Right cardiac atrium (tissue), 5 donors: ENCODE measurements around the gene EFHD1. TPM values are rescaled to one million over a fixed set of nuclear protein-coding genes. Genes with fewer than 3 reads are reported as not detected.
A peak's percentile ranks its signal among the peaks of the same experiment; 100 is the strongest.

Experiments
- ATAC-seq, 2 donors: fragments of 200-7000 bp; cut with Tn5 transposase; one replicate each; pipeline versions ENCODE4 v1.8.0 to v1.9.1; 2020; ENCODE audit warnings: moderate library complexity in 2 of 2, mild to moderate bottlenecking in 1 of 2
- DNase-seq, 3 donors: peaks; one replicate each; pipeline ENCODE4 v3.0.0-alpha.2; 2020
- H3K27ac ChIP-seq: one replicate; pipeline ENCODE4 v1.5.1; 2013; ENCODE audit warnings: mild to moderate bottlenecking, low read length, control low read depth, moderate library complexity
- H3K27me3 ChIP-seq: one replicate; pipeline ENCODE4 v1.6.1; 2013; ENCODE audit not compliant: control insufficient read depth, insufficient read depth
- H3K4me1 ChIP-seq: one replicate; pipeline ENCODE4 v1.6.1; 2013; ENCODE audit warnings: low read length; ENCODE audit not compliant: control insufficient read depth, insufficient read depth
- H3K4me3 ChIP-seq: one replicate; pipeline ENCODE4 v1.5.1; 2013; ENCODE audit warnings: low read length, control low read depth
- H3K9me3 ChIP-seq: one replicate; pipeline ENCODE4 v1.6.1; 2013; ENCODE audit warnings: low read length; ENCODE audit not compliant: control insufficient read depth
- WGBS: extraction: QIAGEN DNeasy Blood & Tissue Kit; methylation state at CpG from one replicate; pipeline ENCODE4 v1.1.7; 2013; 5-methylcytosine and 5-hydroxymethylcytosine counted together
- intact Hi-C, 4 donors: fragments of 100-400 bp; cut with DNase I; formaldehyde crosslinking; loops; one replicate each; pipeline versions ENCODE4 v1.11.0 to v1.14.0; 2022 to 2023
- polyA plus RNA-seq: library from polyadenylated mRNA; stranded (reverse); fragments of 200-250 nt; gene quantifications from one replicate; pipeline ENCODE4 v1.2.3, GENCODE V29; 2013
- total RNA-seq, 4 donors: library from RNA; stranded (reverse); fragmentation: NEBNext Ultra II Directional; extraction: Animal tissue kit (Norgen Biotek cat#: 25700); gene quantifications; one replicate each; pipeline ENCODE4 v1.2.1, GENCODE V29; 2021
- donor health status: healthy with polysubstance abuse.
- donor health status: DM: no; HTN: yes; CAD: no.
- donor health status: DM: no; HTN: no; CAD: no.
- donor health status: DM: no; HTN: yes; CAD: no; lungs with severe emphysema.
- donor health status: DM: yes; HTN: yes; CAD: no.

Gene EFHD1
- total and polyA plus RNA-seq, 5 donors = 6.4 to 14.7 (median 10.8) TPM

GRCh38 chr2:232598293-232598692 lies 35.1 kb upstream of the EFHD1 start:
- Histone ChIP-seq H3K4me1 (no peaks in the 10 kb centered on the region), H3K27me3 (no peaks in the 10 kb centered on the region), H3K27ac (no peak overlapping the region), H3K9me3 (no peaks in the 10 kb centered on the region), H3K4me3 (no peak overlapping the region)
- WGBS = 84% methylated on average over 4 of the region's 4 CpGs
- ATAC-seq (no peak), DNase-seq (no peak)
- intact Hi-C loops = no loop called here

DNA sequence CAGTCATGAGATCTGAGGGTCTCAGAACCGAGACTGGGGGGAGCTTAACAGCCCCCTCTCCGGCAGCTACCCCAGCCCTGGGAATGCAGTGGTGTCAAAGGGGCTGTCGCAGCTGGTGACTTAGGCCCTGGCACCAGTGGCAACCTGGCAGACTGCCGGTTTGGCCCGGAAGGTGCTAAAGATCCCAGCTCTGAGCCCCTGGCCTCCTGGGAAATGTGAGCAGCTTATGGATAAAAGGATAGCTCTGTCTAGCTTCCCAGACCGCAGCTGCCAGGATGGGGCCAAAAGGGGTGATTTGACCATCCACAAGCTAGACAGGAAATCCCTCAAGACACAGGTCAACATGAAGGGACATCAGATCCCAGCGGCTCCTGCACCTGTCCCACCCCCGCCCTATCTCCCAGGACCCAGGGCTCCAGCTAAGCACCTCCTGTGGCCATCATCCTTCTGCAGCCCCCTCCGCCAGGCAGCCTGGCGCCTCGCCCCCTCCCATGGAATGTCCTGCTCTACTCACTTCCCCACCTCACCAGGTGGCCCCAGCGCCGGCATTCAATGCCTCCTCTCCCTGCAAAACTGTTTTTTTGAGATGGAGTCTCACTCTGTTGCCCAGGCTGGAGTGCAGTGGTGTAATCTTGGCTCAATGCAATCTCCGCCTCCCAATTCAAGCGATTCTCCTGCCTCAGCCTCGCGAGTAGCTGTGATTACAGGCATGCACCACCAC lies 33.2 kb upstream of the EFHD1 start:
- Histone ChIP-seq H3K27ac (no peak overlapping the region), H3K27me3 (no peaks in the 10 kb centered on the region), H3K4me1 (no peaks in the 10 kb centered on the region), H3K9me3 (no peaks in the 10 kb centered on the region), H3K4me3 (no peak overlapping the region)
- ATAC-seq (peak; percentile 12), DNase-seq (peak in 1 of 3 donors; percentile 52)
- intact Hi-C loops = loop anchor here in 2 of 4 donors (10.0 kb wide), 1 partner anchor 65 kb away; no protein-coding TSS in a partner anchor
- 81% methylated on average over 17 of the region's 17 CpGs for WGBS

- Histone ChIP-seq H3K27ac (no peak overlapping the region), H3K4me1 (no peaks in the 10 kb centered on the region), H3K9me3 (no peaks in the 10 kb centered on the region), H3K4me3 (no peak overlapping the region), H3K27me3 (no peaks in the 10 kb centered on the region)
- DNase-seq = no peak
- intact Hi-C loops = loop anchor here in 2 of 4 donors (10.0 kb wide), 1 partner anchor 62 kb away; no protein-coding TSS in a partner anchor
- WGBS = 76% methylated on average over 3 of the region's 3 CpGs
- no peak for ATAC-seq
Observed at GRCh38 chr2:232603283-232603682, 30.1 kb upstream of the EFHD1 start.

DNA sequence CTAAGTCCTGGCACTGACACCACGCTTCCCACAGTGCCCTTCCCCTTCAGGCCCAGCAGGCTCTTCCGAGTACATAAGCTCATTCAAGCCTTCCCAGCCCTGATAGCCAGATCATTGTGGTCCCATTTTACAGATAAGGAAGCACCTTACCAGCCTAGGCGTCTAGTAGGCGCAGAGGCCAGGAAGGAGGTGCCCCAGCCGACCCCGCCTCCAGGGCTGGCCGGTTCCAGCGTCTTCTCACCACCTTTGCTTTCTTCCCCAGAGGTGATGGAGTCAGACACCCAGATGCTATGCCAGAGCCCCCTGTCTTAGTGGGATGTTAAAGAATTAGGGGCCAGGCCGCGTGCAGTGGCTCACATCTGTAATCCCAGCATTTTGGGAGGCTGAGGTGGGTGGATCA lies 28.9 kb upstream of the EFHD1 start:
- WGBS = 95% methylated on average over 10 of the region's 10 CpGs
- intact Hi-C loops = loop anchor here in 2 of 4 donors (10.0 kb wide), 1 partner anchor 60 kb away; no protein-coding TSS in a partner anchor
- ATAC-seq (no peak), DNase-seq (no peak)
- no peaks in the 10 kb centered on the region for H3K27me3 ChIP-seq
- no peaks in the 10 kb centered on the region for H3K4me1 ChIP-seq
- H3K4me3 ChIP-seq = no peak overlapping the region
- no peak overlapping the region for H3K27ac ChIP-seq
- H3K9me3 ChIP-seq = no peaks in the 10 kb centered on the region

GRCh38 chr2:232607011-232607410 lies 26.4 kb upstream of the EFHD1 start:
- DNase-seq = no peak
- Histone ChIP-seq H3K27me3 (no peaks in the 10 kb centered on the region), H3K27ac (no peak overlapping the region), H3K9me3 (no peaks in the 10 kb centered on the region), H3K4me1 (no peaks in the 10 kb centered on the region), H3K4me3 (no peak overlapping the region)
- WGBS = 88% methylated on average over 17 of the region's 17 CpGs
- intact Hi-C loops = loop anchor here in 2 of 4 donors (10.0 kb wide), 1 partner anchor 58 kb away; no protein-coding TSS in a partner anchor
- ATAC-seq = no peak

DNA sequence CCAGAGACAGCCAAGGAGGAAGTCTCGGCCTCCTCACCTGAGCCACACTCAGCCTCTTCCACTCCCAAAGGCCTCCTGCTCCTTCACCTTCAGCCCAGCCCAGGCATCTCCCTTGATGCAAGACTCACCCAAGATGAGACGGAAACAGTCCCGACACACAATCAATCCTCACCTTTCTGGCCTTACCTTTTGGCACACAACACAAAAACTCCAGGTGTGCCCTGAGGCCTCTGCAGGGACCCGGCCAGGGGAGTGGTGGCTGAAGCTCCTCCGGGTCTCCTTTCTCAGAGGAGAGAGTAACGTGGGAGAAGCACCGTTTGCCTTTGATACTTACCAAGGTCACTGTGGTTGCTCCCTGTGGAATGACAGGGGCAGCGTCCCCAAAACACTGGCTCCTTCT lies 23.8 kb upstream of the EFHD1 start:
- Histone ChIP-seq H3K27me3 (no peaks in the 10 kb centered on the region), H3K4me3 (no peak overlapping the region), H3K4me1 (no peaks in the 10 kb centered on the region), H3K9me3 (no peaks in the 10 kb centered on the region), H3K27ac (no peak overlapping the region)
- WGBS = 88% methylated on average over 8 of the region's 8 CpGs
- DNase-seq = no peak
- intact Hi-C loops = loop anchor here in 3 of 4 donors (10.0 kb wide), 2 partner anchors 55 to 645 kb away; partner anchors contain the start of gene ATG16L1 (in 1 of the 3)
- ATAC-seq = no peak

DNA sequence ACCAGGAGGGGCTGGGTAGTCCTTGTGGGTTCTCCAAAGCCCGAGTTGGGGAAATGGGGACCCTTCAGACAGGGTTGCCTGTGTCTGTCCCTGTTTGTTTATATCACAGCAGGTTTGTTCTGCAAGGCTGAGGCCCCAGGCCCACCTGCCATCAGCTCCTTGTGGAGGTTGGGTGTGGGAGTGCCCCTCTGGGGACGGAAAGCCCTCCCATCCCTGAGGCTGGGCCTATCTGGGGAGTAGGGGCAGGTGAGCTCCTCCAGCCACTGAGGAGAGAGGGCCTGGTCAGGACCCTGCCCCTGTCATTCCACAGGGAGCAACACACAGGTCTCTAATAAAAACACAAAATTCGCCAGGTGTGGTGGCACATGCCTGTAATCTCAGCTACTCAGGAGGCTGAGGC lies 23.3 kb upstream of the EFHD1 start:
- Histone ChIP-seq H3K27me3 (no peaks in the 10 kb centered on the region), H3K4me3 (no peak overlapping the region), H3K4me1 (no peaks in the 10 kb centered on the region), H3K9me3 (no peaks in the 10 kb centered on the region), H3K27ac (no peak overlapping the region)
- 81% methylated on average over 3 of the region's 3 CpGs for WGBS
- no peak for DNase-seq
- intact Hi-C loops = loop anchor here in 2 of 4 donors (10.0 kb wide), 2 partner anchors 55 to 645 kb away; partner anchors contain the start of gene ATG16L1 (in 1 of the 2)
- ATAC-seq = no peak

- no peaks in the 10 kb centered on the region for H3K4me1 ChIP-seq
- no peaks in the 10 kb centered on the region for H3K9me3 ChIP-seq
- H3K27me3 ChIP-seq = no peaks in the 10 kb centered on the region
- ATAC-seq (no peak), DNase-seq (no peak)
- 79% methylated on average over 6 of the region's 6 CpGs for WGBS
- H3K4me3 ChIP-seq = no peak overlapping the region
- no peak overlapping the region for H3K27ac ChIP-seq
- intact Hi-C loops = loop anchor here in 2 of 4 donors (10.0 kb wide), 2 partner anchors 54 to 644 kb away; partner anchors contain the start of gene ATG16L1 (in 1 of the 2)
Observed at GRCh38 chr2:232611061-232611460, 22.3 kb upstream of the EFHD1 start.

GRCh38 chr2:232611559-232612218 lies 21.7 kb upstream of the EFHD1 start:
- intact Hi-C loops = loop anchor here in 2 of 4 donors (10.0 kb wide), 2 partner anchors 53 to 643 kb away; partner anchors contain the start of gene ATG16L1 (in 1 of the 2)
- no peaks in the 10 kb centered on the region for H3K4me1 ChIP-seq
- DNase-seq (peak; percentile 58 to 86 (median 84)), ATAC-seq (peak; percentile 33 to 65)
- no peaks in the 10 kb centered on the region for H3K27me3 ChIP-seq
- no peak overlapping the region for H3K27ac ChIP-seq
- H3K9me3 ChIP-seq = no peaks in the 10 kb centered on the region
- H3K4me3 ChIP-seq = no peak overlapping the region
- WGBS = 42% methylated on average over 9 of the region's 9 CpGs

DNA sequence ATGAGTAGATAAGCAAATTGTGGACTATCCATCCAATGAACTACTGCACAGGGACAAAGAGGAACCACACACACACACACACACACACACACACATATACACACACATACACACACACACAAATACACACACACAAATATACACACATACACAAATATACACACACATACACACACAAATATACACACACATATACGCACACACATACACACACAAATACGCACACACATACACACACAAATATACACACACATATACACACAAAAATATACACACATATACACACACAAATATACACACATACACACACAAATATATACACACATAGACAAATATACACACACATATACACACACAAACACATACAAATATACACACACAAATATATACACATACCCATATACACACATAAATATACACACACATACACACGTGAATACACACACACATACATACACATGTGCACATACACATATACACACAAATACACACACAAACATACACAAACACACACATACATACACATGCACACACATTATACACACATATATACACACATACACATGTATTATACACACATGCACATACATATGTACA lies 19.8 kb upstream of the EFHD1 start:
- H3K4me1 ChIP-seq = no peaks in the 10 kb centered on the region
- intact Hi-C loops = loop anchor here in 2 of 4 donors (10.0 kb wide), 2 partner anchors 51 to 641 kb away; partner anchors contain the start of gene ATG16L1 (in 1 of the 2)
- H3K27me3 ChIP-seq = no peaks in the 10 kb centered on the region
- no peaks in the 10 kb centered on the region for H3K9me3 ChIP-seq
- ATAC-seq (no peak), DNase-seq (no peak)
- 86% methylated on average over 3 of the region's 3 CpGs for WGBS
- H3K27ac ChIP-seq = no peak overlapping the region
- no peak overlapping the region for H3K4me3 ChIP-seq
